HepG2 (cell line): ENCODE measurements around the gene KRTAP3-3. TPM values are rescaled to one million over a fixed set of nuclear protein-coding genes. Genes with fewer than 3 reads are reported as not detected.

Source experiments
- CREB1 ChIP-seq, 2 experiments: fragments of 450-650 bp in 1 of 2; IDR thresholded peaks; 2 replicates each; pipeline ENCODE4 v1.6.1; 2016 to 2017; ENCODE audit warnings: control low read depth in 1 of 2, mild to moderate bottlenecking in 1 of 2, missing compliant biosample characterization in 1 of 2, missing genetic modification characterization in 1 of 2
- DMTF1 ChIP-seq: sonication (generic); formaldehyde crosslinking; IDR thresholded peaks from 2 replicates; pipeline ENCODE4 v1.4.0; 2020; ENCODE audit warnings: mild to moderate bottlenecking, missing genetic modification reagents
- FOXO1 ChIP-seq: sonication (generic); formaldehyde crosslinking; IDR thresholded peaks from 2 replicates; pipeline ENCODE4 v1.4.0; 2020; ENCODE audit warnings: missing genetic modification reagents
- FOXP1 ChIP-seq, 2 experiments: fragments of 450-650 bp in 1 of 2; IDR thresholded peaks; 2 replicates each; pipeline ENCODE4 v1.6.1; 2017 to 2018; ENCODE audit warnings: antibody characterized with exemption in 1 of 2
- GATAD2A ChIP-seq: IDR thresholded peaks from 2 replicates; pipeline ENCODE4 v1.6.1; 2016
- JUN ChIP-seq: sonication (generic); formaldehyde crosslinking; IDR thresholded peaks from 2 replicates; pipeline ENCODE4 v1.4.0; 2020; ENCODE audit warnings: mild to moderate bottlenecking, missing genetic modification reagents
- KLF12 ChIP-seq: sonication (generic); formaldehyde crosslinking; IDR thresholded peaks from 2 replicates; pipeline ENCODE4 v1.4.0; 2020; ENCODE audit warnings: missing genetic modification reagents, borderline replicate concordance
- MED13 ChIP-seq: sonication (generic); formaldehyde crosslinking; IDR thresholded peaks from 2 replicates; pipeline ENCODE4 v1.5.0; 2020; ENCODE audit warnings: missing genetic modification reagents
- RNF2 ChIP-seq: fragments of 450-650 bp; conservative IDR thresholded peaks from 2 replicates; pipeline ENCODE4 v1.6.1; 2016; ENCODE audit warnings: low read depth
- SKI ChIP-seq: fragments of 450-650 bp; IDR thresholded peaks from one replicate; pipeline ENCODE4 v1.6.1; 2018; ENCODE audit warnings: mild to moderate bottlenecking; ENCODE audit not compliant: partially characterized antibody
- SOX13 ChIP-seq, 3 experiments: fragments of 450-650 bp in 1 of 3; sonication (generic) in 1 of 3; formaldehyde crosslinking in 1 of 3; IDR thresholded peaks in 2 of 3; conservative IDR thresholded peaks in 1 of 3; 2 replicates each; pipeline versions ENCODE4 v1.5.0 to v1.6.1; 2016 to 2020; ENCODE audit warnings: antibody characterized with exemption in 1 of 3, mild to moderate bottlenecking in 1 of 3, missing compliant biosample characterization in 1 of 3, missing genetic modification reagents in 1 of 3, moderate library complexity in 1 of 3
- ZNF18 ChIP-seq: sonication (generic); formaldehyde crosslinking; IDR thresholded peaks from 2 replicates; pipeline ENCODE4 v1.8.0; 2022; ENCODE audit warnings: mild to moderate bottlenecking, missing genetic modification reagents; ENCODE audit not compliant: insufficient replicate concordance
- ZNF335 ChIP-seq: sonication (generic); formaldehyde crosslinking; IDR thresholded peaks from 2 replicates; pipeline ENCODE4 v1.4.0; 2020; ENCODE audit warnings: missing genetic modification reagents
- ZNF34 ChIP-seq: sonication (generic); formaldehyde crosslinking; IDR thresholded peaks from 2 replicates; pipeline ENCODE4 v1.4.0; 2020; ENCODE audit warnings: mild to moderate bottlenecking, missing genetic modification reagents, borderline replicate concordance
- ZNF431 ChIP-seq: sonication (generic); formaldehyde crosslinking; IDR thresholded peaks from 2 replicates; pipeline ENCODE4 v1.9.0; 2022; ENCODE audit warnings: missing genetic modification reagents, low read depth, mild to moderate bottlenecking, borderline replicate concordance
- ZNF564 ChIP-seq: sonication (generic); formaldehyde crosslinking; IDR thresholded peaks from 2 replicates; pipeline ENCODE4 v1.8.1; 2023; ENCODE audit warnings: mild to moderate bottlenecking, missing genetic modification reagents
- ZNF780A ChIP-seq: sonication (generic); formaldehyde crosslinking; IDR thresholded peaks from 2 replicates; pipeline ENCODE4 v1.8.0; 2022; ENCODE audit warnings: mild to moderate bottlenecking, missing genetic modification reagents, moderate library complexity
- ZNF800 ChIP-seq: sonication (generic); formaldehyde crosslinking; IDR thresholded peaks from 2 replicates; pipeline ENCODE4 v1.4.0; 2020; ENCODE audit warnings: missing genetic modification reagents
- ZNF891 ChIP-seq: sonication (generic); formaldehyde crosslinking; IDR thresholded peaks from 2 replicates; pipeline ENCODE4 v1.5.0; 2020; ENCODE audit warnings: mild to moderate bottlenecking, missing genetic modification reagents
- polyA plus RNA-seq, 8 experiments: library from polyadenylated mRNA; depleted of rRNA in 3 of 8; stranded (reverse) in 7 of 8; unstranded in 1 of 8; fragments of >200 nt; fragmentation: Illumina TruSeq in 4 of 8; extraction: Trizol in 4 of 8; gene quantifications; 2 replicates each; pipeline versions ENCODE4 v1.2.1 to v1.2.3, GENCODE V29; 2011 to 2016; ENCODE audit warnings: low read depth in 4 of 8, missing spikeins in 1 of 8, mixed read lengths in 1 of 8; ENCODE audit not compliant: insufficient read depth in 1 of 8
- total RNA-seq, 5 experiments: library from RNA; depleted of rRNA; stranded (reverse); fragments of >200 nt; fragmentation: Illumina TruSeq; extraction: Trizol; gene quantifications; 2 replicates each; pipeline ENCODE4 v1.2.3, GENCODE V29; 2016; ENCODE audit warnings: low read depth in 1 of 5
- TF ChIP-seq, protein P1 (sequence below): sonication (generic); formaldehyde crosslinking; IDR thresholded peaks from 2 replicates; pipeline ENCODE4 v1.4.0; 2020; ENCODE audit warnings: low read depth, mild to moderate bottlenecking, missing genetic modification reagents
- TF ChIP-seq, protein P2 (sequence below): sonication (generic); formaldehyde crosslinking; IDR thresholded peaks from 2 replicates; pipeline ENCODE4 v1.5.0; 2020; ENCODE audit warnings: mild to moderate bottlenecking, low read depth, missing genetic modification reagents, borderline replicate concordance

KRTAP3-3 gene
- total and polyA plus RNA-seq, 2 of the 13 experiments (the other 11 are each of a cell fraction or from before 2014, with no cell fraction given), result not detected

DNA sequence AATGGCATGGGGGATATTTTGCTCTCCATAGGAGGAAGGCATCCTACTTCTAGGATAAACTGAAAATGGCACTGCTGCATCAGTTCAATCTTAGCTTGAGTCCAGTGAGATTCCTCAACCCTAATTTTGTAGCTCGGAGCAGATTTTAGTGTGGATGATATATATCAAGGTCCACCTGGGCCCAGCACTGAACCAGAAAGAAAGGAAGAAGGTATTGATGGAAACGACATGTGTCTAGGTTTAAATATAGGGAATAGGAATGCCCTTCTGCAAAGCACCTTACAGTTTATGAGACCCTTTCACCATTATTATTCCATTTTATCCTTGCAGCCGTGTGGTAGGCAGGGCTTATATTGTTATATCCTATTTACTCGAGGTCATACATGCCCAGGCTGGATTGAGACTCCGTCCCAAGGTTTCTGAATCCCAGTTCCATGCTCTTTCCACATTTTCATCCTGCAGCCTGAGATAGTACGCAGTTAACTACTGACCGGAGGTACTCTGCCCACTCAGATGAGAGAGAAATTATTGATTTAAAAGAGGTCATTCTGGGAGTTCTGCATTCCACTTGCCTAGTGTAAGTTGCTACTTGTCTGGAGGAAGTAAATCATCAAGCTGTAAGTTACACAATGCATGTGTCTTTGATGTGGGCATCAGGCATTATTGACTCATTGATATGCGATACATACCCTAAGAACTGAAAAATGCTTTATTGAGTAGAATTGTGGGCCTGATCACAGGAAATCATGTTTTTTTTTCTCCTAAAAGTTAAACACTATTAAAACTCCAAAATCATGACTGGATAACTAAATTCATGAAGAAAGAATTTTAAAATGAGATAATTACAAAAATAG, 37.3 kb downstream of the KRTAP3-3 start (continued):
- TF ChIP-seq ZNF780A (CRISPR knock-in tag) (0 out of 2 replicates have a peak, but pooled peaks have one; percentile 57), ZNF18 (CRISPR knock-in tag) (peak; percentile 82), KLF12 (CRISPR knock-in tag) (0 out of 2 replicates have a peak, but pooled peaks have one; percentile 20), FOXP1 (IDR thresholded peaks at IDR 0.05) (peak; percentile 90), FOXP1 (CRISPR knock-in tag; IDR thresholded peaks at IDR 0.05) (peak; percentile 99), CREB1 (IDR thresholded peaks at IDR 0.05) (peak; percentile 74), CREB1 (CRISPR knock-in tag; IDR thresholded peaks at IDR 0.05) (peak; percentile 91), RNF2 (0 out of 2 replicates have a peak, but pooled peaks have one; percentile 70), ZNF891 (CRISPR knock-in tag) (no peak), ZNF800 (CRISPR knock-in tag) (peak; percentile 50; the same call in 1 of the 2 replicates), ZNF431 (CRISPR knock-in tag) (peak; percentile 55; the same call in 1 of the 2 replicates), DMTF1 (no peak), SKI (peak; percentile 95), MED13 (CRISPR knock-in tag) (peak; percentile 99), ZNF335 (CRISPR knock-in tag) (peak; percentile 79), JUN (CRISPR knock-in tag) (peak; percentile 100), GATAD2A (CRISPR knock-in tag) (peak; percentile 100), ZNF34 (CRISPR knock-in tag) (no peak), ZNF564 (CRISPR knock-in tag) (no peak), FOXO1 (peak; percentile 98), SOX13 (IDR thresholded peaks at IDR 0.05) (peak; percentile 95), SOX13 (CRISPR knock-in tag; conservative IDR thresholded peaks at IDR 0.05 in 1 of 2, IDR thresholded peaks at IDR 0.05 in 1 of 2) (peak; percentile 15 to 99; a peak in 2 of 4 replicates)
- TF ChIP-seq, protein P1, sequence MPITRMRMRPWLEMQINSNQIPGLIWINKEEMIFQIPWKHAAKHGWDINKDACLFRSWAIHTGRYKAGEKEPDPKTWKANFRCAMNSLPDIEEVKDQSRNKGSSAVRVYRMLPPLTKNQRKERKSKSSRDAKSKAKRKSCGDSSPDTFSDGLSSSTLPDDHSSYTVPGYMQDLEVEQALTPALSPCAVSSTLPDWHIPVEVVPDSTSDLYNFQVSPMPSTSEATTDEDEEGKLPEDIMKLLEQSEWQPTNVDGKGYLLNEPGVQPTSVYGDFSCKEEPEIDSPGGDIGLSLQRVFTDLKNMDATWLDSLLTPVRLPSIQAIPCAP (CRISPR knock-in tag), result no peak
- TF ChIP-seq, protein P2, sequence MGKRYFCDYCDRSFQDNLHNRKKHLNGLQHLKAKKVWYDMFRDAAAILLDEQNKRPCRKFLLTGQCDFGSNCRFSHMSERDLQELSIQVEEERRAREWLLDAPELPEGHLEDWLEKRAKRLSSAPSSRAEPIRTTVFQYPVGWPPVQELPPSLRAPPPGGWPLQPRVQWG (CRISPR knock-in tag), result no peak
